WTC11 (cell line): ENCODE data around the gene BRPF1. TPM values are rescaled to one million over a fixed set of nuclear protein-coding genes. Genes with fewer than 3 reads are reported as not detected.

Source experiments
- ATAC-seq: fragments of 200-7000 bp; cut with Tn5 transposase; 2 replicates; pipeline ENCODE4 v1.10.0; 2021; ENCODE audit warnings: mild to moderate bottlenecking, moderate library complexity
- CTCF ChIA-PET: fragments of 300-600 bp; sonication (Branson Sonifier 250); formaldehyde crosslinking; loops from one replicate; lab custom pipeline; 2021; ENCODE audit warnings: antibody characterized with exemption; lab: Charles Lee
- POLR2A ChIA-PET: fragments of 350-600 bp; sonication (Branson Sonifier 250); formaldehyde crosslinking; loops from one replicate; lab custom pipeline; 2021; ENCODE audit warnings: antibody characterized with exemption; lab: Charles Lee
- DNase-seq: peaks from one replicate; pipeline ENCODE4 v3.0.0; 2021; ENCODE audit warnings: low spot score
- H3K27ac Mint-ChIP-seq: 2 replicates; pipeline ENCODE4 v1.8.0; 2021; ENCODE audit warnings: mixed read lengths
- H3K27me3 Mint-ChIP-seq: 2 replicates; pipeline ENCODE4 v1.8.0; 2021; ENCODE audit warnings: low read depth, mild to moderate bottlenecking, moderate library complexity, mixed read lengths
- H3K36me3 Mint-ChIP-seq: 2 replicates; pipeline ENCODE4 v1.8.0; 2021; ENCODE audit warnings: mixed read lengths
- H3K4me1 Mint-ChIP-seq: 2 replicates; pipeline ENCODE4 v1.8.0; 2022; ENCODE audit warnings: mixed read lengths
- H3K4me3 Mint-ChIP-seq: 2 replicates; pipeline ENCODE4 v1.8.0; 2021; ENCODE audit warnings: mild to moderate bottlenecking, moderate library complexity, mixed read lengths
- H3K9me3 Mint-ChIP-seq: 2 replicates; pipeline ENCODE4 v1.8.0; 2021; ENCODE audit warnings: mixed read lengths
- CREB1 ChIP-seq: sonication (generic); formaldehyde crosslinking; IDR thresholded peaks from 2 replicates; pipeline ENCODE4 v1.8.0; 2023; ENCODE audit warnings: mild to moderate bottlenecking, missing genetic modification reagents
- FOXP1 ChIP-seq: sonication (generic); formaldehyde crosslinking; IDR thresholded peaks from 2 replicates; pipeline ENCODE4 v1.8.0; 2022; ENCODE audit warnings: missing genetic modification reagents, mild to moderate bottlenecking, moderate library complexity, borderline replicate concordance
- GABPB1 ChIP-seq: sonication (generic); formaldehyde crosslinking; IDR thresholded peaks from 2 replicates; pipeline ENCODE4 v1.8.1; 2023; ENCODE audit warnings: mild to moderate bottlenecking, missing genetic modification reagents
- GRHL2 ChIP-seq: fragments of 250-450 bp; sonication (Bioruptor Pico); IDR thresholded peaks from 2 replicates; pipeline ENCODE4 v1.8.0; 2022; ENCODE audit warnings: mild to moderate bottlenecking, moderate library complexity; ENCODE audit not compliant: insufficient replicate concordance, severe bottlenecking
- HMGA2 ChIP-seq: fragments of 250-450 bp; sonication (Bioruptor Pico); IDR thresholded peaks from 2 replicates; pipeline ENCODE4 v1.4.0; 2021; ENCODE audit warnings: mild to moderate bottlenecking, moderate library complexity
- MYBL2 ChIP-seq: sonication (generic); formaldehyde crosslinking; IDR thresholded peaks from 2 replicates; pipeline ENCODE4 v1.8.1; 2023; ENCODE audit warnings: mild to moderate bottlenecking, moderate library complexity, missing genetic modification reagents
- SMAD4 ChIP-seq: sonication (generic); formaldehyde crosslinking; IDR thresholded peaks from 2 replicates; pipeline ENCODE4 v1.8.0; 2022; ENCODE audit warnings: mild to moderate bottlenecking, missing genetic modification reagents
- ZNF121 ChIP-seq: sonication (generic); formaldehyde crosslinking; IDR thresholded peaks from 2 replicates; pipeline ENCODE4 v1.8.0; 2023; ENCODE audit warnings: missing genetic modification reagents
- ZNF138 ChIP-seq: sonication (generic); formaldehyde crosslinking; conservative IDR thresholded peaks from 2 replicates; pipeline ENCODE4 v1.8.1; 2022; ENCODE audit warnings: mild to moderate bottlenecking, moderate library complexity, missing genetic modification reagents
- ZNF263 ChIP-seq: sonication (generic); formaldehyde crosslinking; IDR thresholded peaks from 2 replicates; pipeline ENCODE4 v1.8.1; 2022; ENCODE audit warnings: low read depth, mild to moderate bottlenecking, moderate library complexity, missing genetic modification reagents
- ZNF423 ChIP-seq: fragments of 250-450 bp; sonication (Bioruptor Pico); IDR thresholded peaks from 2 replicates; pipeline ENCODE4 v2.1.2; 2022; ENCODE audit warnings: mild to moderate bottlenecking, moderate library complexity
- ZNF671 ChIP-seq: fragments of 250-450 bp; sonication (Bioruptor Pico); IDR thresholded peaks from 2 replicates; pipeline ENCODE4 v1.8.0; 2021; ENCODE audit warnings: mild to moderate bottlenecking
- total RNA-seq: library from RNA; stranded (reverse); gene quantifications from 3 replicates; pipeline ENCODE4 v1.2.3, GENCODE V29; 2021
- TF ChIP-seq, protein P1 (sequence below): fragments of 200-600 bp; IDR thresholded peaks from 2 replicates; pipeline ENCODE4 v1.8.0; 2022; ENCODE audit warnings: antibody characterized with exemption
- TF ChIP-seq, protein P2 (sequence below): sonication (generic); formaldehyde crosslinking; IDR thresholded peaks from 2 replicates; pipeline ENCODE4 v1.8.1; 2022; ENCODE audit warnings: low read depth, missing genetic modification reagents, borderline replicate concordance
- TF ChIP-seq, protein P3 (sequence below): sonication (generic); formaldehyde crosslinking; IDR thresholded peaks from 2 replicates; pipeline ENCODE4 v1.8.0; 2022; ENCODE audit warnings: mild to moderate bottlenecking, missing genetic modification reagents
- TF ChIP-seq, protein P4 (sequence below): sonication (generic); formaldehyde crosslinking; IDR thresholded peaks from 2 replicates; pipeline ENCODE4 v1.8.1; 2022; ENCODE audit warnings: mild to moderate bottlenecking, missing genetic modification reagents, moderate library complexity, borderline replicate concordance
- TF ChIP-seq, protein P5 (sequence below): sonication (generic); formaldehyde crosslinking; IDR thresholded peaks from 2 replicates; pipeline ENCODE4 v1.8.0; 2022; ENCODE audit warnings: mild to moderate bottlenecking, missing genetic modification reagents
- TF ChIP-seq, protein P6 (sequence below): fragments of 250-450 bp; sonication (Bioruptor Pico); IDR thresholded peaks from 2 replicates; pipeline ENCODE4 v1.9.0; 2021; ENCODE audit warnings: mild to moderate bottlenecking, borderline replicate concordance

The BRPF1 gene
- total RNA-seq, 1 experiment from 2014 or later: 22.8 TPM

DNA sequence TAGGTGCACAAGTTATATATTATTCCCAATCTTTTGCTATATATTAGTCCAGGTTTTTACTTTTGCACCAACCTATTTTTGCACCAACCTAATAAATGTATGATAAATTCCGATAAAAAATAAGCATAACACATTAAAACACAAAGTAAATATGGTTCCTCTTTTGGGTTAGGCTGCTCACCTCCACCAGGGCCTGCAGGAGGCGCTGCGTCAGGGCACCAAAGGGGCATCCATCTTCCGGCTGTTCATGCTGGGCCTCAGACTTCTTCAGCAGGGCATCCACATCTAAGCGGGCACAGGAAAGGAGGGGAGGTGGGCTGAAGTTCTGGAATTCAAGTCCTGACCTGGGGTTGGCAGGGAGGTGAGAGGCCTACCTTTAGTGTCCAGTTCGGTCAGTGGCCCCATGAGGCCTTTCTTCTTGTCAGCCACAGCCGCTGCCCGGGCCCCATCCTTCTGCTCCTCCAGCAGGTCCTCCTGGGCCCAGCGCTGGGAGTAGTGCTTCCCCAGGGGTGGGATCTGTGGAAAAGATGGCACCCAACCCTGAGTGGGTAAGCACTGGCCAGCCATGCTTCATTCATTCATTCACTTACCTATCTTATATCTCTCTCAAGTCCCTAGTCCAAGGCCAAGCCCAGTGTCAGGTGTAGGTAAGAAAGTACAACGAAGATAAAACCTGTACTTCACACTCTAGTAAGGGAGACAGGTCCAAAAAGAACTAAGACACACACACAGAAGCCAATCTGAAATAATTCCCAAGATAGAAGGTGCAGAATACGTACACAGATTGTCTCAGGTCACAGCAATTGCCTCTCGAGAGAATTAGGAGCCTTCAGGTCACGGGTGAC, 55.5 kb downstream of the BRPF1 start:
- Mint-ChIP-seq H3K27me3 (no peaks in the 10 kb centered on the region), H3K9me3 (no peaks in the 10 kb centered on the region), H3K27ac (no peak overlapping the region), H3K4me3 (no peak overlapping the region), H3K36me3 (peaks cover 65% of the 10 kb centered on the region), H3K4me1 (peaks cover 4% of the 10 kb centered on the region)
- no peak for TF ChIP-seq SMAD4 (CRISPR knock-in tag)
- TF ChIP-seq, protein P1, sequence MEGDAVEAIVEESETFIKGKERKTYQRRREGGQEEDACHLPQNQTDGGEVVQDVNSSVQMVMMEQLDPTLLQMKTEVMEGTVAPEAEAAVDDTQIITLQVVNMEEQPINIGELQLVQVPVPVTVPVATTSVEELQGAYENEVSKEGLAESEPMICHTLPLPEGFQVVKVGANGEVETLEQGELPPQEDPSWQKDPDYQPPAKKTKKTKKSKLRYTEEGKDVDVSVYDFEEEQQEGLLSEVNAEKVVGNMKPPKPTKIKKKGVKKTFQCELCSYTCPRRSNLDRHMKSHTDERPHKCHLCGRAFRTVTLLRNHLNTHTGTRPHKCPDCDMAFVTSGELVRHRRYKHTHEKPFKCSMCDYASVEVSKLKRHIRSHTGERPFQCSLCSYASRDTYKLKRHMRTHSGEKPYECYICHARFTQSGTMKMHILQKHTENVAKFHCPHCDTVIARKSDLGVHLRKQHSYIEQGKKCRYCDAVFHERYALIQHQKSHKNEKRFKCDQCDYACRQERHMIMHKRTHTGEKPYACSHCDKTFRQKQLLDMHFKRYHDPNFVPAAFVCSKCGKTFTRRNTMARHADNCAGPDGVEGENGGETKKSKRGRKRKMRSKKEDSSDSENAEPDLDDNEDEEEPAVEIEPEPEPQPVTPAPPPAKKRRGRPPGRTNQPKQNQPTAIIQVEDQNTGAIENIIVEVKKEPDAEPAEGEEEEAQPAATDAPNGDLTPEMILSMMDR: peak; percentile 48; the same call in 1 of the 2 replicates
- peak; percentile 63 for ATAC-seq
- no peak for DNase-seq
- CTCF ChIA-PET: interaction anchor here (1.1 kb wide), 1 partner anchor 37 kb away, joined by 3 read pairs; the partner anchor contains the start of gene OGG1
- POLR2A ChIA-PET: no interaction called here

DNA sequence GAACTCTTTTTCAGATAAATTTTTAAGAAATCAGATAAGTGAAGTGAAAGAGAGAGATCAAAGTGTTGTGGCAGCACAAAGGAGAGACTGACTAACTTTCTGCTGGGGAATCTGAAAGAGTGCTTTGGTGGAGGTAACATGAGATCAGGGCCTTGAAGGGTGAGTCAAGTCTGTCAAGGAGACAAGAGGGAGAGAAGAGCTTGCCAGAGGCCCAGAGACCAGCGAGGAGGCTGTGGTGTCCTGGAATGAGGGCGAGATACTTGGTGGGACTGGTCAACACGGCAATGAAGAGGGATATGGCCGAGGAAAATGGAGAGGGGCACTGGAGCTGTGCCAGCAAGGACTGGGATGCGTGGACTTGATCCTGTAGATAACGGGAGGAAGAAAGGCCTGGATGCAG, 56.2 kb downstream of the BRPF1 start:
- H3K4me3 Mint-ChIP-seq: no peak overlapping the region
- peaks cover 58% of the 10 kb centered on the region for H3K36me3 Mint-ChIP-seq
- no peaks in the 10 kb centered on the region; the same call in 1 of the 2 replicates for H3K27me3 Mint-ChIP-seq
- H3K4me1 Mint-ChIP-seq: peaks cover 4% of the 10 kb centered on the region
- ChIA-PET CTCF (no interaction called here), POLR2A (no interaction called here)
- H3K27ac Mint-ChIP-seq: peak overlapping the region; percentile 4
- no peak for DNase-seq
- TF ChIP-seq ZNF138 (CRISPR knock-in tag) (no peak), GABPB1 (CRISPR knock-in tag) (no peak), ZNF671 (no peak), FOXP1 (no peak), HMGA2 (CRISPR knock-in tag) (no peak), ZNF121 (no peak), MYBL2 (CRISPR knock-in tag) (no peak), ZNF263 (no peak), GRHL2 (no peak), ZNF423 (CRISPR knock-in tag) (no peak), CREB1 (CRISPR knock-in tag) (no peak)
- TF ChIP-seq, protein P2, sequence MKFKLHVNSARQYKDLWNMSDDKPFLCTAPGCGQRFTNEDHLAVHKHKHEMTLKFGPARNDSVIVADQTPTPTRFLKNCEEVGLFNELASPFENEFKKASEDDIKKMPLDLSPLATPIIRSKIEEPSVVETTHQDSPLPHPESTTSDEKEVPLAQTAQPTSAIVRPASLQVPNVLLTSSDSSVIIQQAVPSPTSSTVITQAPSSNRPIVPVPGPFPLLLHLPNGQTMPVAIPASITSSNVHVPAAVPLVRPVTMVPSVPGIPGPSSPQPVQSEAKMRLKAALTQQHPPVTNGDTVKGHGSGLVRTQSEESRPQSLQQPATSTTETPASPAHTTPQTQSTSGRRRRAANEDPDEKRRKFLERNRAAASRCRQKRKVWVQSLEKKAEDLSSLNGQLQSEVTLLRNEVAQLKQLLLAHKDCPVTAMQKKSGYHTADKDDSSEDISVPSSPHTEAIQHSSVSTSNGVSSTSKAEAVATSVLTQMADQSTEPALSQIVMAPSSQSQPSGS (CRISPR knock-in tag): no peak
- TF ChIP-seq, protein P3, sequence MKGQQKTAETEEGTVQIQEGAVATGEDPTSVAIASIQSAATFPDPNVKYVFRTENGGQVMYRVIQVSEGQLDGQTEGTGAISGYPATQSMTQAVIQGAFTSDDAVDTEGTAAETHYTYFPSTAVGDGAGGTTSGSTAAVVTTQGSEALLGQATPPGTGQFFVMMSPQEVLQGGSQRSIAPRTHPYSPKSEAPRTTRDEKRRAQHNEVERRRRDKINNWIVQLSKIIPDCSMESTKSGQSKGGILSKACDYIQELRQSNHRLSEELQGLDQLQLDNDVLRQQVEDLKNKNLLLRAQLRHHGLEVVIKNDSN (CRISPR knock-in tag): no peak
- TF ChIP-seq, protein P4, sequence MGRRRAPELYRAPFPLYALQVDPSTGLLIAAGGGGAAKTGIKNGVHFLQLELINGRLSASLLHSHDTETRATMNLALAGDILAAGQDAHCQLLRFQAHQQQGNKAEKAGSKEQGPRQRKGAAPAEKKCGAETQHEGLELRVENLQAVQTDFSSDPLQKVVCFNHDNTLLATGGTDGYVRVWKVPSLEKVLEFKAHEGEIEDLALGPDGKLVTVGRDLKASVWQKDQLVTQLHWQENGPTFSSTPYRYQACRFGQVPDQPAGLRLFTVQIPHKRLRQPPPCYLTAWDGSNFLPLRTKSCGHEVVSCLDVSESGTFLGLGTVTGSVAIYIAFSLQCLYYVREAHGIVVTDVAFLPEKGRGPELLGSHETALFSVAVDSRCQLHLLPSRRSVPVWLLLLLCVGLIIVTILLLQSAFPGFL (CRISPR knock-in tag): no peak
- TF ChIP-seq, protein P5, sequence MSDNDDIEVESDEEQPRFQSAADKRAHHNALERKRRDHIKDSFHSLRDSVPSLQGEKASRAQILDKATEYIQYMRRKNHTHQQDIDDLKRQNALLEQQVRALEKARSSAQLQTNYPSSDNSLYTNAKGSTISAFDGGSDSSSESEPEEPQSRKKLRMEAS (CRISPR knock-in tag): no peak
- TF ChIP-seq, protein P1: no peak
- TF ChIP-seq, protein P6, sequence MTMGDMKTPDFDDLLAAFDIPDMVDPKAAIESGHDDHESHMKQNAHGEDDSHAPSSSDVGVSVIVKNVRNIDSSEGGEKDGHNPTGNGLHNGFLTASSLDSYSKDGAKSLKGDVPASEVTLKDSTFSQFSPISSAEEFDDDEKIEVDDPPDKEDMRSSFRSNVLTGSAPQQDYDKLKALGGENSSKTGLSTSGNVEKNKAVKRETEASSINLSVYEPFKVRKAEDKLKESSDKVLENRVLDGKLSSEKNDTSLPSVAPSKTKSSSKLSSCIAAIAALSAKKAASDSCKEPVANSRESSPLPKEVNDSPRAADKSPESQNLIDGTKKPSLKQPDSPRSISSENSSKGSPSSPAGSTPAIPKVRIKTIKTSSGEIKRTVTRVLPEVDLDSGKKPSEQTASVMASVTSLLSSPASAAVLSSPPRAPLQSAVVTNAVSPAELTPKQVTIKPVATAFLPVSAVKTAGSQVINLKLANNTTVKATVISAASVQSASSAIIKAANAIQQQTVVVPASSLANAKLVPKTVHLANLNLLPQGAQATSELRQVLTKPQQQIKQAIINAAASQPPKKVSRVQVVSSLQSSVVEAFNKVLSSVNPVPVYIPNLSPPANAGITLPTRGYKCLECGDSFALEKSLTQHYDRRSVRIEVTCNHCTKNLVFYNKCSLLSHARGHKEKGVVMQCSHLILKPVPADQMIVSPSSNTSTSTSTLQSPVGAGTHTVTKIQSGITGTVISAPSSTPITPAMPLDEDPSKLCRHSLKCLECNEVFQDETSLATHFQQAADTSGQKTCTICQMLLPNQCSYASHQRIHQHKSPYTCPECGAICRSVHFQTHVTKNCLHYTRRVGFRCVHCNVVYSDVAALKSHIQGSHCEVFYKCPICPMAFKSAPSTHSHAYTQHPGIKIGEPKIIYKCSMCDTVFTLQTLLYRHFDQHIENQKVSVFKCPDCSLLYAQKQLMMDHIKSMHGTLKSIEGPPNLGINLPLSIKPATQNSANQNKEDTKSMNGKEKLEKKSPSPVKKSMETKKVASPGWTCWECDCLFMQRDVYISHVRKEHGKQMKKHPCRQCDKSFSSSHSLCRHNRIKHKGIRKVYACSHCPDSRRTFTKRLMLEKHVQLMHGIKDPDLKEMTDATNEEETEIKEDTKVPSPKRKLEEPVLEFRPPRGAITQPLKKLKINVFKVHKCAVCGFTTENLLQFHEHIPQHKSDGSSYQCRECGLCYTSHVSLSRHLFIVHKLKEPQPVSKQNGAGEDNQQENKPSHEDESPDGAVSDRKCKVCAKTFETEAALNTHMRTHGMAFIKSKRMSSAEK (CRISPR knock-in tag): no peak
- no peaks in the 10 kb centered on the region for H3K9me3 Mint-ChIP-seq
- ATAC-seq: no peak
